WTC11 (cell line): ENCODE results near the gene TUBGCP6. TPM values are rescaled to one million over a fixed set of nuclear protein-coding genes. Genes with fewer than 3 reads are reported as not detected.

ENCODE experiments used
- ATAC-seq: fragments of 200-7000 bp; cut with Tn5 transposase; 2 replicates; pipeline ENCODE4 v1.10.0; 2021; ENCODE audit warnings: mild to moderate bottlenecking, moderate library complexity
- CTCF ChIA-PET: fragments of 300-600 bp; sonication (Branson Sonifier 250); formaldehyde crosslinking; loops from one replicate; lab custom pipeline; 2021; ENCODE audit warnings: antibody characterized with exemption; lab: Charles Lee
- POLR2A ChIA-PET: fragments of 350-600 bp; sonication (Branson Sonifier 250); formaldehyde crosslinking; loops from one replicate; lab custom pipeline; 2021; ENCODE audit warnings: antibody characterized with exemption; lab: Charles Lee
- DNase-seq: peaks from one replicate; pipeline ENCODE4 v3.0.0; 2021; ENCODE audit warnings: low spot score
- H3K27ac Mint-ChIP-seq: 2 replicates; pipeline ENCODE4 v1.8.0; 2021; ENCODE audit warnings: mixed read lengths
- H3K27me3 Mint-ChIP-seq: 2 replicates; pipeline ENCODE4 v1.8.0; 2021; ENCODE audit warnings: low read depth, mild to moderate bottlenecking, moderate library complexity, mixed read lengths
- H3K36me3 Mint-ChIP-seq: 2 replicates; pipeline ENCODE4 v1.8.0; 2021; ENCODE audit warnings: mixed read lengths
- H3K4me1 Mint-ChIP-seq: 2 replicates; pipeline ENCODE4 v1.8.0; 2022; ENCODE audit warnings: mixed read lengths
- H3K4me3 Mint-ChIP-seq: 2 replicates; pipeline ENCODE4 v1.8.0; 2021; ENCODE audit warnings: mild to moderate bottlenecking, moderate library complexity, mixed read lengths
- H3K9me3 Mint-ChIP-seq: 2 replicates; pipeline ENCODE4 v1.8.0; 2021; ENCODE audit warnings: mixed read lengths
- GTF2I ChIP-seq: fragments of 250-450 bp; sonication (Bioruptor Pico); conservative IDR thresholded peaks from 2 replicates; pipeline ENCODE4 v1.4.0; 2021; ENCODE audit warnings: mild to moderate bottlenecking
- IRF2 ChIP-seq: sonication (generic); formaldehyde crosslinking; IDR thresholded peaks from 2 replicates; pipeline ENCODE4 v1.8.0; 2022; ENCODE audit warnings: low read depth, missing genetic modification reagents, borderline replicate concordance
- JUN ChIP-seq: sonication (generic); formaldehyde crosslinking; IDR thresholded peaks from 2 replicates; pipeline ENCODE4 v1.8.0; 2023; ENCODE audit warnings: mild to moderate bottlenecking, missing genetic modification reagents
- MYBL2 ChIP-seq: sonication (generic); formaldehyde crosslinking; IDR thresholded peaks from 2 replicates; pipeline ENCODE4 v1.8.1; 2023; ENCODE audit warnings: mild to moderate bottlenecking, moderate library complexity, missing genetic modification reagents
- NR3C1 ChIP-seq: sonication (generic); formaldehyde crosslinking; conservative IDR thresholded peaks from 2 replicates; pipeline ENCODE4 v1.8.1; 2023; ENCODE audit warnings: low read depth, mild to moderate bottlenecking, missing genetic modification reagents
- SMAD3 ChIP-seq: sonication (generic); formaldehyde crosslinking; IDR thresholded peaks from 2 replicates; pipeline ENCODE4 v1.8.0; 2022; ENCODE audit warnings: missing genetic modification reagents, mild to moderate bottlenecking, borderline replicate concordance
- TCF7 ChIP-seq: sonication (generic); formaldehyde crosslinking; IDR thresholded peaks from 2 replicates; pipeline ENCODE4 v1.8.0; 2022; ENCODE audit warnings: mild to moderate bottlenecking, low read depth, missing genetic modification reagents, moderate library complexity
- ZNF138 ChIP-seq: sonication (generic); formaldehyde crosslinking; conservative IDR thresholded peaks from 2 replicates; pipeline ENCODE4 v1.8.1; 2022; ENCODE audit warnings: mild to moderate bottlenecking, moderate library complexity, missing genetic modification reagents
- ZNF263 ChIP-seq: sonication (generic); formaldehyde crosslinking; IDR thresholded peaks from 2 replicates; pipeline ENCODE4 v1.8.1; 2022; ENCODE audit warnings: low read depth, mild to moderate bottlenecking, moderate library complexity, missing genetic modification reagents
- ZNF396 ChIP-seq: fragments of 250-450 bp; sonication (Bioruptor Pico); IDR thresholded peaks from 2 replicates; pipeline ENCODE4 v1.8.0; 2021; ENCODE audit warnings: mild to moderate bottlenecking, moderate library complexity, borderline replicate concordance
- ZNF671 ChIP-seq: fragments of 250-450 bp; sonication (Bioruptor Pico); IDR thresholded peaks from 2 replicates; pipeline ENCODE4 v1.8.0; 2021; ENCODE audit warnings: mild to moderate bottlenecking
- total RNA-seq: library from RNA; stranded (reverse); gene quantifications from 3 replicates; pipeline ENCODE4 v1.2.3, GENCODE V29; 2021
- TF ChIP-seq, protein P1 (sequence below): sonication (generic); formaldehyde crosslinking; conservative IDR thresholded peaks from 2 replicates; pipeline ENCODE4 v1.8.1; 2023; ENCODE audit warnings: mild to moderate bottlenecking, low read depth, missing genetic modification reagents, moderate library complexity
- TF ChIP-seq, protein P2 (sequence below): fragments of 250-450 bp; sonication (Bioruptor Pico); IDR thresholded peaks from 2 replicates; pipeline ENCODE4 v1.8.0; 2021; ENCODE audit warnings: mild to moderate bottlenecking
- TF ChIP-seq, protein P3 (sequence below): sonication (generic); formaldehyde crosslinking; IDR thresholded peaks from 2 replicates; pipeline ENCODE4 v1.8.0; 2022; ENCODE audit warnings: mild to moderate bottlenecking, missing genetic modification reagents
- TF ChIP-seq, protein P4 (sequence below): sonication (generic); formaldehyde crosslinking; IDR thresholded peaks from 2 replicates; pipeline ENCODE4 v1.8.1; 2023; ENCODE audit warnings: mild to moderate bottlenecking, missing genetic modification reagents, moderate library complexity
- TF ChIP-seq, protein P5 (sequence below): sonication (generic); formaldehyde crosslinking; IDR thresholded peaks from 2 replicates; pipeline ENCODE4 v1.8.1; 2023; ENCODE audit warnings: mild to moderate bottlenecking, missing genetic modification reagents, moderate library complexity

The TUBGCP6 gene
- total RNA-seq, 1 experiment from 2014 or later: 45.4 TPM

DNA sequence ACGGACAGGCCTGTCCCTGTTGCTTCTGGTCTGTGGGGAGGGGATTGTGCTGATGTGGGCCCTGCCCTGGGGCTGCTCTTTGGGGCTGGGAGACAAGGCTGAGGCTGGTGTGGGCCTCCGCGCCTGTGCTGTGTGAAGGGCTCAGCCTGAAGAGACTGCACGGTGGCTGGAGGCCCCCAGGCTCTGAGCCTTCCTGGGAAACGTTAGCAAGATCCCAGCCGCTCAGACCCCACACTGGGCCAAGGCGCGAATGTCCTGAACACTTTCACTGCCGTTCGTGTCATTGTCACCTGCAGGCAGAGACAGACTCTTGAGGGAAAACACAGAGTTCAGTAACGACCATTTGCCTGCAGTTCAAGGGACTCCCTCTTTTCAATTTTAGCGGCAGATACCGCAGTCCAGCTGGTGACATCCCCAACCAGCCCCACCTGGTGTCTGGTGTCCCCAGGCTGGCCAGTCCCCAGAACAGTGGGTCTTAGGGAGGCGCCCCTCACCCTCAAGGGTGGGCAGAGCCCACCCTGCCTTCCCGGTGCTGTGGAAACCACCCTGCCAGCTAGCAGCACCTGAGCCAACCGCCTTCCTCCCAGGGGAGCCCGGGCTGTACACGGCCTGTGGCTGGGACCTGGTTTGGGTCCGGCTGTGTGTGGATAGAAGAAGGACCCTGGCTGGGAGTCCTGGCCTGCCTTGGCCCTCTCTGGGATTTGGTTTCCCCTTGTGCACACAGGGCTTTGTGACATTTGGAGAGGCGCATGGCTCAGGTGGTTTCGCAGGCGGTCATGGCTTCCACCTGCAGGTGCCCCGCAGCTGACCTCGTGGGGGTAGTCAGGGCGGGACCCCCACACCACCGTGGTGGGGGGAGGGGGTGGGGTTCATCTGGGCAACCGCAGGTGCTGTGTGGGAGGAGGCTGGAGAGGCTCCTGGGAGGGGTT, 68.6 kb downstream of the TUBGCP6 start (continued):
- TF ChIP-seq, protein P1, sequence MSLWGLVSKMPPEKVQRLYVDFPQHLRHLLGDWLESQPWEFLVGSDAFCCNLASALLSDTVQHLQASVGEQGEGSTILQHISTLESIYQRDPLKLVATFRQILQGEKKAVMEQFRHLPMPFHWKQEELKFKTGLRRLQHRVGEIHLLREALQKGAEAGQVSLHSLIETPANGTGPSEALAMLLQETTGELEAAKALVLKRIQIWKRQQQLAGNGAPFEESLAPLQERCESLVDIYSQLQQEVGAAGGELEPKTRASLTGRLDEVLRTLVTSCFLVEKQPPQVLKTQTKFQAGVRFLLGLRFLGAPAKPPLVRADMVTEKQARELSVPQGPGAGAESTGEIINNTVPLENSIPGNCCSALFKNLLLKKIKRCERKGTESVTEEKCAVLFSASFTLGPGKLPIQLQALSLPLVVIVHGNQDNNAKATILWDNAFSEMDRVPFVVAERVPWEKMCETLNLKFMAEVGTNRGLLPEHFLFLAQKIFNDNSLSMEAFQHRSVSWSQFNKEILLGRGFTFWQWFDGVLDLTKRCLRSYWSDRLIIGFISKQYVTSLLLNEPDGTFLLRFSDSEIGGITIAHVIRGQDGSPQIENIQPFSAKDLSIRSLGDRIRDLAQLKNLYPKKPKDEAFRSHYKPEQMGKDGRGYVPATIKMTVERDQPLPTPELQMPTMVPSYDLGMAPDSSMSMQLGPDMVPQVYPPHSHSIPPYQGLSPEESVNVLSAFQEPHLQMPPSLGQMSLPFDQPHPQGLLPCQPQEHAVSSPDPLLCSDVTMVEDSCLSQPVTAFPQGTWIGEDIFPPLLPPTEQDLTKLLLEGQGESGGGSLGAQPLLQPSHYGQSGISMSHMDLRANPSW: no peak
- TF ChIP-seq TCF7 (CRISPR knock-in tag) (no peak), ZNF263 (CRISPR knock-in tag) (no peak), JUN (no peak), ZNF396 (CRISPR knock-in tag) (no peak)
- TF ChIP-seq, protein P2, sequence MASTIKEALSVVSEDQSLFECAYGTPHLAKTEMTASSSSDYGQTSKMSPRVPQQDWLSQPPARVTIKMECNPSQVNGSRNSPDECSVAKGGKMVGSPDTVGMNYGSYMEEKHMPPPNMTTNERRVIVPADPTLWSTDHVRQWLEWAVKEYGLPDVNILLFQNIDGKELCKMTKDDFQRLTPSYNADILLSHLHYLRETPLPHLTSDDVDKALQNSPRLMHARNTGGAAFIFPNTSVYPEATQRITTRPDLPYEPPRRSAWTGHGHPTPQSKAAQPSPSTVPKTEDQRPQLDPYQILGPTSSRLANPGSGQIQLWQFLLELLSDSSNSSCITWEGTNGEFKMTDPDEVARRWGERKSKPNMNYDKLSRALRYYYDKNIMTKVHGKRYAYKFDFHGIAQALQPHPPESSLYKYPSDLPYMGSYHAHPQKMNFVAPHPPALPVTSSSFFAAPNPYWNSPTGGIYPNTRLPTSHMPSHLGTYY (CRISPR knock-in tag): no peak
- TF ChIP-seq, protein P3, sequence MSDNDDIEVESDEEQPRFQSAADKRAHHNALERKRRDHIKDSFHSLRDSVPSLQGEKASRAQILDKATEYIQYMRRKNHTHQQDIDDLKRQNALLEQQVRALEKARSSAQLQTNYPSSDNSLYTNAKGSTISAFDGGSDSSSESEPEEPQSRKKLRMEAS: no peak
- TF ChIP-seq, protein P4, sequence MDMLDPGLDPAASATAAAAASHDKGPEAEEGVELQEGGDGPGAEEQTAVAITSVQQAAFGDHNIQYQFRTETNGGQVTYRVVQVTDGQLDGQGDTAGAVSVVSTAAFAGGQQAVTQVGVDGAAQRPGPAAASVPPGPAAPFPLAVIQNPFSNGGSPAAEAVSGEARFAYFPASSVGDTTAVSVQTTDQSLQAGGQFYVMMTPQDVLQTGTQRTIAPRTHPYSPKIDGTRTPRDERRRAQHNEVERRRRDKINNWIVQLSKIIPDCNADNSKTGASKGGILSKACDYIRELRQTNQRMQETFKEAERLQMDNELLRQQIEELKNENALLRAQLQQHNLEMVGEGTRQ (CRISPR knock-in tag): no peak

DNA sequence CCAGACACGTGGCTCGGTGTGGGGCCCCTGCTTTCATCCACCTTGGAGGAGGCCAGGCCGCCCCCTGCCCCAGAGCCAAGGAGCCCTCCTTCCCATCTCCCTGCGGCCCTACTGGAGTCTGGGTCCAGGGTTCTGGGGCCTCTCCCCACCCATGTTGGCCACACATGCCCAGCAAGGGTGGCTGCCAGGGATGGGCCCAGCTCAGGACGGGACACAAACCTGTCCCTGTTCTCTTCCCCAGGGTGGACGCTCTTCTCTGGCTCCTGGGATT, 69.7 kb downstream of the TUBGCP6 start:
- Mint-ChIP-seq H3K27me3 (peaks cover 5% of the 10 kb centered on the region), H3K27ac (no peak overlapping the region), H3K36me3 (no peaks in the 10 kb centered on the region), H3K4me3 (no peak overlapping the region), H3K4me1 (peaks cover 3% of the 10 kb centered on the region; the same call in 1 of the 2 replicates), H3K9me3 (no peaks in the 10 kb centered on the region)
- CTCF ChIA-PET: interaction anchor here (1.1 kb wide), 1 partner anchor 26 kb away, joined by 5 read pairs; no protein-coding TSS in a partner anchor
- no peak for DNase-seq
- POLR2A ChIA-PET: no interaction called here
- ATAC-seq: no peak
- no peak for TF ChIP-seq NR3C1 (CRISPR knock-in tag)

DNA sequence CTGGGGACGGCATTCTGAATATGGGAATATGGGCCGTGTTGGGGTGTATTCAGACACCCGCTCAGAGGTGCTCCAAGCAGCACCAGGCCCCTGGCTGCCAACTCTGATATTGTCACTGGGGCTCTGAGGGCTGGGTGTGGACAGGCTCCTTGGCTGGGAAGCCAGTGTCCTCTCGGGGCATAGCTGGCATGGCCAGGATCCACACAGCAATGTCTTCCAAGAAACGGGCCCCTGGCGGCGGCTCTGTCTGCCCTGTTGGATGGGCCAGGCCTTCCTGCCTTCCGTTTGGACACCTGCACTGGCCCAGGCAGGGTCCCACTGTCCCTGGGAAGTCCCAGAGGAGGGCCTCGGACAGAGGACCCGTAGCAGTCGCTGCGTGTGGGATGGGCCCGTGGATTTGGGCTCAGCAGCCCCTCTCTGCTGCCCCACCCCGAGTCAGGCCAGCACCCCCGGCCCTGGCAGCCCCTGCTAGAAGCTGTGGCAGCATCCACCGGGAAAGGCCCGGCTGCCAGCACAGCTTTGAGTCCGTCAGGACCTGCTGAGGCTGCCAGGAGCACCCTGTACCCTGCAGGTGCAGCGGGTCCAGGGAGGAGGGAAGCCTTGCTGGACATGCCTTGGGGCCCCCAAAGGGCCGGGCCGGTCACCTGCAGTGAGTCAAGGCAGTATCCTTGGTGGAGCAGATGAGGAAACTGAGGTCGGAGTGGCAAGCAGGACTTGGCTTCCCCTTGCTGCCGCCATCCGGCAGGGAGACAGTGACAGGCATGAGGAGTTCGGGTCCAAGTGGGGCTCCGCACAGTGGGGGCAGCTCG, 70.2 kb downstream of the TUBGCP6 start:
- ChIA-PET CTCF (interaction anchor here (1.1 kb wide), 2 partner anchors 10 to 26 kb away, joined by 4 to 5 read pairs; no protein-coding TSS in a partner anchor), POLR2A (no interaction called here)
- peaks cover 5% of the 10 kb centered on the region for H3K27me3 Mint-ChIP-seq
- ATAC-seq (no peak), DNase-seq (no peak)
- no peak overlapping the region for H3K27ac Mint-ChIP-seq
- H3K4me1 Mint-ChIP-seq: peaks cover 3% of the 10 kb centered on the region; the same call in 1 of the 2 replicates
- no peak overlapping the region for H3K4me3 Mint-ChIP-seq
- no peaks in the 10 kb centered on the region for H3K36me3 Mint-ChIP-seq
- TF ChIP-seq NR3C1 (CRISPR knock-in tag) (no peak), ZNF671 (CRISPR knock-in tag) (no peak), MYBL2 (CRISPR knock-in tag) (no peak), GTF2I (CRISPR knock-in tag) (no peak), SMAD3 (CRISPR knock-in tag) (no peak), ZNF138 (CRISPR knock-in tag) (no peak), IRF2 (no peak)
- TF ChIP-seq, protein P2 (CRISPR knock-in tag): no peak
- TF ChIP-seq, protein P3: no peak
- TF ChIP-seq, protein P5, sequence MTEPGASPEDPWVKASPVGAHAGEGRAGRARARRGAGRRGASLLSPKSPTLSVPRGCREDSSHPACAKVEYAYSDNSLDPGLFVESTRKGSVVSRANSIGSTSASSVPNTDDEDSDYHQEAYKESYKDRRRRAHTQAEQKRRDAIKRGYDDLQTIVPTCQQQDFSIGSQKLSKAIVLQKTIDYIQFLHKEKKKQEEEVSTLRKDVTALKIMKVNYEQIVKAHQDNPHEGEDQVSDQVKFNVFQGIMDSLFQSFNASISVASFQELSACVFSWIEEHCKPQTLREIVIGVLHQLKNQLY (CRISPR knock-in tag): no peak
- no peaks in the 10 kb centered on the region for H3K9me3 Mint-ChIP-seq
